Heart left ventricle (tissue), 16 donors: Measurements from ENCODE around the gene NUDT4. TPM values are rescaled to one million over a fixed set of nuclear protein-coding genes. Genes with fewer than 3 reads are reported as not detected.
A peak's percentile ranks its signal among the peaks of the same experiment; 100 is the strongest.
"Not testable (repeated sequence)": the region's sequence is repeated elsewhere in the genome, so short reads cannot be mapped to it uniquely, and the experiment has no call there.

Experiments used
- ATAC-seq, 4 donors: fragments of 200-7000 bp; cut with Tn5 transposase; one replicate each; pipeline ENCODE4 v1.9.1; 2020 to 2022; ENCODE audit warnings: moderate library complexity in 4 of 4, mild to moderate bottlenecking in 3 of 4, moderate number of reproducible peaks in 1 of 4
- DNase-seq, 5 donors: peaks; one replicate each; pipeline ENCODE4 v3.0.0-alpha.2; 2020
- H3K27ac ChIP-seq, 12 donors: fragments of 200-600 bp; sonication (generic) in 4 of 12; one replicate each; pipeline versions ENCODE4 v1.5.0 to v1.8.0; 2016 to 2022; ENCODE audit warnings: mild to moderate bottlenecking in 2 of 12
- H3K27me3 ChIP-seq, 9 donors: fragments of 200-600 bp; sonication (generic) in 2 of 9; one replicate each; pipeline versions ENCODE4 v1.5.1 to v1.8.0; 2016 to 2022; ENCODE audit warnings: mild to moderate bottlenecking in 3 of 9
- H3K36me3 ChIP-seq, 9 donors: fragments of 200-600 bp; sonication (generic) in 2 of 9; one replicate each; pipeline versions ENCODE4 v1.5.0 to v1.8.0; 2018 to 2022; ENCODE audit warnings: mild to moderate bottlenecking in 2 of 9
- H3K4me1 ChIP-seq, 12 donors: fragments of 200-600 bp; sonication (generic) in 4 of 12; one replicate each; pipeline versions ENCODE4 v1.5.0 to v1.8.0; 2016 to 2022; ENCODE audit warnings: mild to moderate bottlenecking in 3 of 12
- H3K4me3 ChIP-seq, 12 donors: fragments of 200-600 bp; sonication (generic) in 4 of 12; one replicate each; pipeline versions ENCODE4 v1.5.0 to v1.8.0; 2017 to 2022; ENCODE audit warnings: mild to moderate bottlenecking in 9 of 12, moderate library complexity in 4 of 12
- H3K9me3 ChIP-seq, 12 donors: fragments of 200-600 bp; sonication (generic) in 4 of 12; one replicate each; pipeline versions ENCODE4 v1.5.0 to v1.8.0; 2016 to 2022; ENCODE audit warnings: mild to moderate bottlenecking in 1 of 12
- POLR2A ChIP-seq, 2 donors: fragments of 450-650 bp; IDR thresholded peaks; one replicate each; pipeline ENCODE4 v1.6.1; 2017; ENCODE audit warnings: antibody characterized with exemption in 2 of 2, mild to moderate bottlenecking in 2 of 2, moderate library complexity in 2 of 2
- WGBS, 4 donors: extraction: QIAGEN DNeasy Blood & Tissue Kit in 2 of 4; methylation state at CpG; one replicate each; pipeline versions ENCODE4 v1.1.5 to v1.1.7; 2013 to 2018; 5-methylcytosine and 5-hydroxymethylcytosine counted together
- intact Hi-C, 10 donors: fragments of 100-400 bp; cut with DNase I; formaldehyde crosslinking; loops; one replicate each; pipeline versions ENCODE4 v1.11.1 to v1.14.2; 2022
- polyA plus RNA-seq, 2 donors: library from polyadenylated mRNA; stranded (reverse); fragments of 200-250 nt; gene quantifications; one replicate each; pipeline ENCODE4 v1.2.3, GENCODE V29; 2013
- total RNA-seq, 9 donors: library from RNA; depleted of rRNA in 2 of 9; stranded (reverse); fragments of >200 nt in 2 of 9; fragmentation: NEBNext Ultra II Directional in 3 of 9; extraction: Animal tissue kit (Norgen Biotek cat#: 25700) in 3 of 9; gene quantifications; one replicate each; pipeline versions ENCODE4 v1.1.0 to v1.2.4, GENCODE V29; 2016 to 2023
- TF ChIP-seq, protein P1 (sequence below), 12 donors: fragments of 200-600 bp; sonication (generic) in 4 of 12; IDR thresholded peaks; one replicate each; pipeline versions ENCODE4 v1.5.0 to v1.8.0; 2018 to 2022; ENCODE audit warnings: antibody characterized with exemption in 12 of 12, mild to moderate bottlenecking in 5 of 12
- donor health status: ischemic (EF 13 %, LVEDD 7.1; RV severe dilation, severe dysfunction).
- donor health status: healthy with polysubstance abuse.
- donor health status: DM: no; HTN: yes; CAD: no.
- donor health status: DM: no; HTN: no; CAD: no.
- donor health status: ischemic (EF 25% LVEDD 6.9; RV normal size, moderate dysfunction).
- donor health status: ischemic (EF 25% LVEDD 5.7; RV mildly dilated, moderate dysfunction).
- donor health status: healthy.
- donor health status: DM: yes; HTN: yes; CAD: no.
- donor health status: ischemic (EF 35%, LVEDD 5.7; RV mildly dilated, moderate dysfunction).
- donor health status: nonischemic (EF 11% LVEDD 7.7; RV severe dilation, severe dysfunction).
- donor health status: DM: yes; HTN: yes; CAD: no.
- donor health status: PGD.
- donor health status: ischemic (EF 29% LVEDD 5.4; RV normal size, mild dysfunction).
- donor health status: nonischemic (EF 23%, LVEDD 6.1; RV moderate dilation, normal function).

The NUDT4 gene
- total and polyA plus RNA-seq, 11 donors: 59.9 to 667 (median 242) TPM

- intact Hi-C loops: loop anchor here in 4 of 10 donors (10.0 kb wide), 3 partner anchors 295 to 605 kb away; no protein-coding TSS in a partner anchor
- ATAC-seq (no peak), DNase-seq (no peak)
- Histone ChIP-seq H3K9me3 (no peaks in the 10 kb centered on the region), H3K36me3 (peaks cover 0 to 21% (median 7%) of the 10 kb centered on the region in 9 donors), H3K27me3 (no peaks in the 10 kb centered on the region), H3K4me3 (no peak overlapping the region), H3K27ac (peak overlapping the region in 6 of 12 donors; percentile 19 to 56 (median 34)), H3K4me1 (peaks cover 0 to 65% (median 41%) of the 10 kb centered on the region in 12 donors)
- TF ChIP-seq, protein P1, sequence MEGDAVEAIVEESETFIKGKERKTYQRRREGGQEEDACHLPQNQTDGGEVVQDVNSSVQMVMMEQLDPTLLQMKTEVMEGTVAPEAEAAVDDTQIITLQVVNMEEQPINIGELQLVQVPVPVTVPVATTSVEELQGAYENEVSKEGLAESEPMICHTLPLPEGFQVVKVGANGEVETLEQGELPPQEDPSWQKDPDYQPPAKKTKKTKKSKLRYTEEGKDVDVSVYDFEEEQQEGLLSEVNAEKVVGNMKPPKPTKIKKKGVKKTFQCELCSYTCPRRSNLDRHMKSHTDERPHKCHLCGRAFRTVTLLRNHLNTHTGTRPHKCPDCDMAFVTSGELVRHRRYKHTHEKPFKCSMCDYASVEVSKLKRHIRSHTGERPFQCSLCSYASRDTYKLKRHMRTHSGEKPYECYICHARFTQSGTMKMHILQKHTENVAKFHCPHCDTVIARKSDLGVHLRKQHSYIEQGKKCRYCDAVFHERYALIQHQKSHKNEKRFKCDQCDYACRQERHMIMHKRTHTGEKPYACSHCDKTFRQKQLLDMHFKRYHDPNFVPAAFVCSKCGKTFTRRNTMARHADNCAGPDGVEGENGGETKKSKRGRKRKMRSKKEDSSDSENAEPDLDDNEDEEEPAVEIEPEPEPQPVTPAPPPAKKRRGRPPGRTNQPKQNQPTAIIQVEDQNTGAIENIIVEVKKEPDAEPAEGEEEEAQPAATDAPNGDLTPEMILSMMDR (IDR thresholded peaks at IDR 0.05): no peak
- WGBS, 4 donors: 38 to 42% (median 40%) methylated on average over 5 of the region's 5 CpGs
Observed at GRCh38 chr12:93390031-93390430, 12.3 kb downstream of the NUDT4 start.

GRCh38 chr12:93390549-93391297 is 13.0 kb downstream of the NUDT4 start:
- Histone ChIP-seq H3K9me3 (no peaks in the 10 kb centered on the region), H3K36me3 (peaks cover 0 to 23% (median 14%) of the 10 kb centered on the region in 9 donors), H3K4me3 (peak overlapping the region in 1 of 12 donors; percentile 8), H3K27ac (peak overlapping the region in 10 of 12 donors; percentile 5 to 56 (median 33)), H3K4me1 (peaks cover 0 to 59% (median 38%) of the 10 kb centered on the region in 12 donors), H3K27me3 (no peaks in the 10 kb centered on the region)
- intact Hi-C loops: loop anchor here in 4 of 10 donors (10.0 kb wide), 3 partner anchors 296 to 606 kb away; no protein-coding TSS in a partner anchor
- WGBS, 4 donors: 49 to 69% (median 63%) methylated on average over 5 of the region's 5 CpGs
- no peak for DNase-seq
- peak; percentile 19 to 64 (median 46) for ATAC-seq
- TF ChIP-seq, protein P1 (IDR thresholded peaks at IDR 0.05): no peak
- TF ChIP-seq POLR2A (IDR thresholded peaks at IDR 0.05): no peak

DNA sequence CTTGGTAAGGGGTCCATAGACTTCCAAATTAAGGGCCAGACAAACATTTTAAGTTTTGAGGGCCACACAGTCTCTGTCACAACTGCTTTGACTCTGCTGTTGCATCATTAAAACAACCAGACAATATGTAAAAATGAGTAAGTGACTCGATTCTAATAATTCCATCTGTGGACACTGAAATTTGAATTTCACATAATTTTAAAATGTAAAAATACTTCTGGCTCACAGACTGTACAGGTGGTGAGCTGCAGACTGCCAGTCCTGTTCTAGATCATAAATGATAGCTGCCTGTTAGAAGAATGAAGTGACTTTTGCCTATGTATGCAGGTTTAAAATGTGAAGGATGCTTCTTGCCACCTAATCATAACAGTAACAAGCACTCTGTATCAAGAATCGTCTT is 15.7 kb downstream of the NUDT4 start:
- peak overlapping the region in 1 of 12 donors; percentile 19 for H3K27ac ChIP-seq
- ATAC-seq (no peak), DNase-seq (no peak)
- H3K36me3 ChIP-seq: peaks cover 0 to 43% (median 40%) of the 10 kb centered on the region in 9 donors
- no peaks in the 10 kb centered on the region for H3K9me3 ChIP-seq
- WGBS, 4 donors: 49 to 62% (median 52%) methylated on average over 2 of the region's 2 CpGs
- TF ChIP-seq, protein P1 (IDR thresholded peaks at IDR 0.05): no peak
- TF ChIP-seq POLR2A (IDR thresholded peaks at IDR 0.05): no peak
- intact Hi-C loops: loop anchor here in 4 of 10 donors (10.0 kb wide), 3 partner anchors 299 to 609 kb away; no protein-coding TSS in a partner anchor
- no peaks in the 10 kb centered on the region for H3K27me3 ChIP-seq
- H3K4me3 ChIP-seq: no peak overlapping the region
- H3K4me1 ChIP-seq: peaks cover 0 to 48% (median 31%) of the 10 kb centered on the region in 12 donors

DNA sequence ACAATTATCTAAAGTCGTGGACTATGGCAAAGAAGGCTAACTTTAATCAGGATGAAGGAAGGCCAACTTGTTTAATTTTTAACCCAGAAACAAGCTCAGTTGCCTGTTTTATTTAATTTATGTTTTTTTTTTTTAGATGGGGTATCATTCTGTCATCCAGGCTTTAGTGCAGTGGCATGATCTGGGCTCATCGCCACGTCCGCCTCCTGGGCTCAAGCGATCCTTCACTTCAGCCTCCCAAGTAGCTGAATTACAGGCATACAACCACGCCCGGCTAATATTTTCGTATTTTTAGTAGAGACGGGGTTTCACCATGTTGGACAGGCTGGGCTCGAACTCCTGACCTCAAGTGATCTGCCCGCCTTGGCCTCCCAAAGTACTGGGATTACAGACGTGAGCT is 19.7 kb downstream of the NUDT4 start:
- Histone ChIP-seq H3K27me3 (no peaks in the 10 kb centered on the region), H3K4me1 (peaks cover 0 to 19% (median 6%) of the 10 kb centered on the region in 12 donors), H3K27ac (peak overlapping the region in 4 of 12 donors; percentile 3 to 36 (median 30)), H3K9me3 (no peaks in the 10 kb centered on the region), H3K36me3 (peaks cover 0 to 60% (median 50%) of the 10 kb centered on the region in 9 donors), H3K4me3 (no peak overlapping the region)
- intact Hi-C loops: loop anchor here in 8 of 10 donors (2.0 to 10.0 kb wide), 6 partner anchors 303 to 613 kb away; no protein-coding TSS in a partner anchor
- WGBS, 4 donors: 66 to 79% (median 71%) methylated on average over 12 of the region's 12 CpGs
- no peak for ATAC-seq
- DNase-seq: peak in 1 of 5 donors; percentile 25
- TF ChIP-seq, protein P1 (IDR thresholded peaks at IDR 0.05): no peak
- TF ChIP-seq POLR2A (IDR thresholded peaks at IDR 0.05): no peak

GRCh38 chr12:93399183-93399863 is 21.6 kb downstream of the NUDT4 start:
- ATAC-seq: peak; percentile 76 to 91 (median 85)
- not testable (repeated sequence) for H3K27ac ChIP-seq, H3K27me3 ChIP-seq, H3K9me3 ChIP-seq, H3K4me3 ChIP-seq, DNase-seq
- intact Hi-C loops: loop anchor here in 7 of 10 donors (5.0 to 10.0 kb wide), 5 partner anchors 305 to 615 kb away; no protein-coding TSS in a partner anchor
- WGBS, 4 donors: 20 to 36% methylated on average over 2 of the region's 5 CpGs; no CpG with 5 or more reads in 2 of the 4 donors
- Histone ChIP-seq H3K36me3 (peaks cover 0 to 75% (median 66%) of the 10 kb centered on the region in 9 donors), H3K4me1 (peaks cover 0 to 16% (median 7%) of the 10 kb centered on the region in 12 donors)
